Activated CD8-positive, alpha-beta memory T cell treated with anti-CD3 and anti-CD28 coated beads, Interleukin-2, amount 50 U/mL, for 4 hours (primary cell): ENCODE measurements around the gene GALNT2.

Experiments
- DNase-seq: peaks from one replicate; pipeline ENCODE4 v3.0.0-alpha.2; 2020

The GALNT2 gene

GRCh38 chr1:230243583-230244353 is 176.7 kb downstream of the GALNT2 start:
- no peak for DNase-seq

DNA sequence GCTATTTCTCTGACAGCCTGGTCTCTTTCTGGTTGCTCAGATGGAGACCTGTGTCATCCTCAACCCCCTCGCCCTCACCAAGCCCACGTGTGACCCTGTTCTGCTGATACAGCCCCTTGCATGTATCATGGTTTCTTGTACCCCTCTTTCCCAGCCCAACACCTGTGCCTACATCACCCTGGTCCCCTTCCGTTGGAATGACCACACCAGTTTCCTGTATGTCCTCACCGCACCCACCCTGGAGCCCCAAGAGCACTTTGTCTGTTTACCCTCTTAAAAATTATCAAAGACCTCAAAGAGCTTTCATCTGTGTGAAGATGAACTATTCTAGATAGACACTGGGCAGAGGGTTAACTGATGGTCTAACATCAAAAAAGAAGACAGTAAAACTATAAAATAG is 179.5 kb downstream of the GALNT2 start:
- DNase-seq: no peak

DNA sequence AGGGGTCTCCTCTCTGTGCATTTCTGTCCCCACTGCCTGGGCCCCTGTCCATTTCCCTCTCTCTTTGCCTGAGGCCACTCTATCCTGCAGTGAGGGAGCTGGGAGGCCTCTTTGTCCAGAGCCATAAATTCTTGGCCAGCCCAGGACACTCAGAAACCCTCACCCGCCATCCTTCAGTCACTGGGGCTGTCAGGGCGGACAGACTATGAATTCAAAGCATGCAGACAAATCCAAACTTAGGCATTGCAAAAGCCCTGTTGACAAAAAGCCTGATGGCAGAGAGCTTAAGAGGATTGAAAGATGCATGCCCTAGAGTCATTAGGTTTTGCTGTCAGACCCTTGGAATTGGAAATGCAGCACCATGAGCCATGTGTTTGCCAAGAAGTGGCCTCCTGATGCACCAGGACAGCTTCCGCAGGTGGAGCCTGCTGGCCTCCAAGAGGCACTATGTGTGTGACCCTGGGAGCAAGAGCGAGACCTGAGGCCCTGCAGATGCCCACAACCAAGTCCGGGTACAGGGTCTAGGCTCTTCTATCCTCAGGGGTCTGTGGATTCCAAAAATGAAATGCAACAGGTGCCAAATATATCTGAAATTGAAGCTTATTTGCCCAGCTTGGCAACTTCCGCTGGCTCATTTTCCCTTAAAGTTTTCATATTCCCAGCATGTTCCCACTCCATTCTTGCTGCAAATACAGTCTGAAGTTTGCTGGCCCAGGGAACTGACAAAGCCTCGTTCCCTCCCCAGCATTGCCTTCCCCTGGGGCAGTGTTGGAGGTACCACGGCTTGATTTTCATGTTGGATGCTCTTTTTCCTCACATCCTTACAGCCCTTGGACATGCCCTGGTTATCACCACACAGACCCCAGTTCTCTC is 181.2 kb downstream of the GALNT2 start:
- no peak for DNase-seq

- no peak for DNase-seq
These were observed 181.8 kb downstream of the GALNT2 start for GRCh38 chr1:230248889-230249270.

GRCh38 chr1:230249695-230250480 is 182.8 kb downstream of the GALNT2 start:
- DNase-seq: no peak

GRCh38 chr1:230250666-230251065 is 183.6 kb downstream of the GALNT2 start:
- no peak for DNase-seq

DNA sequence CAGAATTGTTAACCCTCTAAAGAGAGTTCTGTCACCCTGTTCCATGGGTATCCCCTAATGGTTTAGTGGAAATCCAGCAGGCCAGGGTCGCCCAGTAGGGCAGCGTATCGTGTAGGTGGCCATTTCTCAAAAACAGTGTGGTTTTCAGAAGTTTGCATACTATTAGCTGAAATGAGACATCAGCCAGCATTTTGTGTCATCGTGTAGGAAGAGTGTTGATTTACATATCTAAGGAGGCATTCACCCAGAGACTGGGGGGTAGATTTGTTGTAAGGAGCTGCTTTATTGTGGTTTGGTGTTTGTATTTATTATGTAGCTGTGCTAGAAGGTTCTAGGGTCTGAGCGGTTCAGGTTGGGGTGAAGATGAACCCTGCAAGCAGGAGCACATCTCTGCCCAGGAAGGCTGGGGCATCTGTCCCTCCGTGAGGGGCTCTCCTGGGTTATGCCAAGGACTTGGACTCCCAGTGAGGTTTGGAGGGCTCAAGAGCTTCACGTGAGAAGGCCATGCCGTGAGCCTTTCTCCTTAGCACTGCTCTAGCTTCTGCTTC is 184.7 kb downstream of the GALNT2 start:
- no peak for DNase-seq

DNA sequence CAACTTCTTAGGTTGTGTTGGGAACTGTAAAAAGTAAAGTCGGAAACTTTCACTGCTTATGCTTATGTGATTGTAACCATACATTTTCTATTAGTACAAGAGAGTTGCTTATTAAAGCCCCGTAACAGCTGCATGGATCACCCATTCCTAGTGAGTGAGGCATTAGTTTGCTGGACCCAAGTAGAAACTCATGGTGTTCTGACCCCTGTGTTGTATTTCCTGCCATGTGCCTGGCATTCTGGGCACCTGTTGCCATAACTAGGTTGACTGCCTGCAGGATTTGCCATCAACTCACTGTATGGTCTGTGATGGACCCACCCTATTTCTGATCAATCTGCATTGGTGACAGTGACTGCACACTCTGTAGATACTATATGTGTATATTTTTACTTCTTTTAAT is 186.1 kb downstream of the GALNT2 start:
- DNase-seq: no peak

GRCh38 chr1:230254265-230254664 is 187.2 kb downstream of the GALNT2 start:
- DNase-seq: no peak

DNA sequence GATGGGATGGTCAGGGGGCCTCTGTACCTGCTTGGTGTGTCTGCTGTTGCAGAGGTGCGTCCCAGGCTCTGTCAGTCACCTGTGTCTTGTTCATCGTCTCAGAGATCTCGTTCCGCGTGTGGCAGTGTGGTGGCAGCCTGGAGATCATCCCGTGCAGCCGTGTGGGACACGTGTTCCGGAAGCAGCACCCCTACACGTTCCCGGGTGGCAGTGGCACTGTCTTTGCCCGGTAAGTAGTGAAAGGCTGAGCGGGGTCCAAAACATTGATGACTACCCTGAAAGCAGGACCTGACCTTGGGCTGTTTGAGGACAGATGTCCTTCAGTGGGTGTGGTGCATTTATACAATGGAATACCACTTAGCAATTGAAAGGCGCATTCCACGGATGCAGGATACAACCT is 188.1 kb downstream of the GALNT2 start:
- no peak for DNase-seq

DNA sequence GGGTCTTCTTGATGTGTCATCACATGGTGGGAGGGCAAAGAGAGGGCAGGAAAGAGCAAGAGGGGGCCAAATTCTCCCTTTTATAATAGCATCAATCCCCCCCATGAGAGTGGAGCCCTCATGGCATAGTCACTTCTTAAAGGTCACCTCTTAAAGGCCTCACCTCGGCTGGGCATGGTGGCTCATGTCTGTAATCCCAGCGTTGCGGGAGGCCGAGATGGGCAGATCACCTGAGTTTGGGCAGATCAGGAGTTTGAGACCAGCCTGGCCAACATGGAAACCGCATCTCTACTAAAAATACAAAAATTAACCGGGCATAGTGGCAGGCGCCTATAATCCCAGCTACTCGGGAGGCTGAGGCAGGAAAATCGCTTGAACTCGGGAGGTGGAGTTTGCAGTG is 189.0 kb downstream of the GALNT2 start:
- no peak for DNase-seq

- no peak for DNase-seq
These were observed 189.9 kb downstream of the GALNT2 start for GRCh38 chr1:230256896-230257295.

DNA sequence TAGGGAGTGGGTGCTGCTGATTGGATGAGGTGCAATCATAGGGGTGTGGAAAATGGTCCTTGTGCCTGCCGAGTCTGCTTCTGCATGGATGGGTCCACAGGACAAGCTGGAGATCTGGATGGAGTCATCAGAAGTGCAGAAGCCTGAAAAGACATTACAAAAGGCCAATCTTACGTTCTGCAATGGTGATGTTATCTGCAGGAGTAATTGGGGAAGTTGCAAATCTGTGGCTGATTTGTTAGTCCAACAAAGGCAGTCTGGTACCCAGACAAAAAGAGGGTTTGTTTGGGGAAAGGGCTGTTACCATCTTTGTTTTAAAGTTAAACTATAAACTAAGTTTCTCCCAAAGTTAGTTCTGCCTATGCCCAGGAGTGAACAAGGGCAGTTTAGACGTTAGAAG is 192.6 kb downstream of the GALNT2 start:
- no peak for DNase-seq

DNA sequence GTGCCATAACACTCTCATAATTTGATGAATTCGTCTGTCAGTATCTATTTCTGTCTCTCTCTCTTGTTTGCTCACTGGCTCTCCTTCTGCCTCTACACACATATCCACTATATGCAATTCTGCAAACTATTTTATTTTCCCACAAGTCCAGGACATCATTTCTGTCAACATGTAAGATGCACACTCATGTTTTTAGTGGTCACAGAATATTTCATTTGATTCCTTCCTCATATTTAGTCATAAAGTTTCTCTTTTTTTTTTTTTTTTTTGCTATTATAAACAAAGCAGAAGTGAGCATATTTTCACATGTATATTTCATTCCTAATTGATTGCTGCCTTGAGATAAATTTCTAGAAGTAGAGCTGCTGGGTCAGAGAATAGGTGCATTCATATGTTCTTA is 193.8 kb downstream of the GALNT2 start:
- DNase-seq: no peak

DNA sequence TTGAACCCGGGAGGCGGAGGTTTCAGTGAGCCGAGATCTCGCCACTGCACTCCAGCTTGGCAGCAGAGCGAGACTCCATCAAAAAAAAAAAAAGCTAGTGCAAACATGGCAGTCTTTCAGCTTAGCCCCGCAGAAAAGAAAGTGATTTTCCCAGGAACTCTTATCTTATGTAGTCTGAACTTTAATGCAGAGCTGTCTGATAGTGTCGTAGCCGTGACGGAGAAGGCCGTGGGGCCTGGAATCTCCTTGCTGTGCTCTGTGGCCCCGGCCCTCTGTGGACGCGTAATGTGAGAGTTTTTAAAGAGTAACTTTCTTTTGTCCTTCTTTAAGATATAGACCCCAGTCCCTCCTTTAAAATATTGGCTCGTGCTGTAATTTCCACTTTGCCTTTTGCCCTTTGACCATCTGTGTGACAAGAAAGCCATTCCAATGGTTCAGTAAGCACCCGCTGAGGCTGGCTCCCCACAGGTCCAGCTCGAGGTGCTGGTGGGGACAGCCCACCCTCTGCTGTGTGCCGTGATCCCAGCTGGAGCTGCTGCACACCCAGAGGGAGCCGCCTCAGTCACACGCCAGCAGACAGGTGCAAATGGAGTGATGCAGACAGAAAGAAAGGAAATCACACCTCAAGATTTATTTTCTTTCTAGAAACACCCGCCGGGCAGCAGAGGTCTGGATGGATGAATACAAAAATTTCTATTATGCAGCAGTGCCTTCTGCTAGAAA is 195.1 kb downstream of the GALNT2 start:
- DNase-seq: no peak

GRCh38 chr1:230262867-230263567 is 196.0 kb downstream of the GALNT2 start:
- no peak for DNase-seq

DNA sequence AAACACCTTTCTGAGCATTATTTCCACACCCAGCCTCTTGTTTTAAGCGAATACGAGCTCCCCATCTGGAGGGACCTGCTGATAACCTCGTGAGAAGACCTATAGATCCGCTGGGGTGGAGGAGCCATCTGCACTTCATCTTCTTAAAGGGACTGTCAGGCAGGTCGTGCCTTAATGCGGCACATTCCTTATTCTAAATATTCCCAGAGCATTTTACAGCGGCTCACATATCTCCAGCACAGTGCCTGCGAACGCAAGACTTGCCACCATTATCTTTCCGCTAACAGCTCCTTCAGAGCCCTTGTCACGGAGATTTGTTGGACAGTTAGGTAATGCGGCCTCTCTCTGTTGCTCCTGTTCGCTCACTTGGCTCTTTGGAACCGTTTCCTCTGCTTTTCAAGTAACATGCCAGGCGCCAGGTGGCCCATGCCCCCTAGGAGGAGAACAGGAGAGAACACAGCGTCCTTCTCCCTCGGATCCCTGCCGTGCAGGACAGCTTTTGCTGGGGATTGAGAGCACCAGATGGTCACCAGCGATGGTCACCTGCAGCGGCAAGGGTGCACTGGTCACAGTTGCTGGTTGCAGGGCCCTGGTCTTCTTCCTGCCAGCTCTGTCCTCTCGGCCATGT is 196.6 kb downstream of the GALNT2 start:
- no peak for DNase-seq

GRCh38 chr1:230264342-230264741 is 197.3 kb downstream of the GALNT2 start:
- no peak for DNase-seq

DNA sequence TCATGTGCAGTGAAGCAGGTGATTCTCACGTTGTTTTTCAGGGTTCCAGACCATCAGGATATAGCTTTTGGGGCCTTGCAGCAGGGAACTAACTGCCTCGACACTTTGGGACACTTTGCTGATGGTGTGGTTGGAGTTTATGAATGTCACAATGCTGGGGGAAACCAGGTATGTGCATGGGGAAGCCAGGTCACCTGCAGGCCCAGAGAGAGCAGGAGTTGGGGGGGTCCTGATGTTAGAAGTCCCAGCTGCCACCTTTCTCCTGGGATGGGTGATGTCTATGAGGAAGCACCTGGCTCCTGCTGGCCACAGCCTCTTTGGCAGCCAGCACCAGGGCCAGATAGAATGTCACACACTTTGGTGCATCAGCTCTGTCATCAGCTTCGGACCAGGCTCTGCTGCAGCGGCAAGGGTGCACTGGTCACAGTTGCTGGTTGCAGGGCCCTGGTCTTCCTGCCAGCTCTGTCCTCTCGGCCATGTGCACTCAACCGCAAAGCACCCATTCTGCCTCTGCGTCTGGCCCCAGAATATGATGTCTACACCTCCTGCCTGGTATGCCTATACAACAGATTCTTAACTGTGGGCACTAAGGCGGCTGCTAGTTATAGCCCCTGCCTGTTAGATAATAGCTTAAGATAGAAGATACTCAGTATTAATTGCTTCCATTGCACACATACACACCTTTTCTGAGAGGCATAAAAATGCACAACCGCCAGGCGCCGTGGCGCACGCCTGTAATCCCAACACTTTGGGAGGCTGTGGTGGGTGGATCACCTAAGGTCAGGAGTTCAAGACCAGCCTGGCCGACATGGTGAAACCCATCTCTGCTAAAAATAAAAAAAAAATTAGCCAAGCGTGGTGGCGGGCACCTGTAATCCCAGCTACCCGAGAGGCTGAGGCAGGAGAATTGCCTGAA is 198.4 kb downstream of the GALNT2 start:
- DNase-seq: no peak

- DNase-seq: no peak
These were observed 199.4 kb downstream of the GALNT2 start for GRCh38 chr1:230266456-230266855.
